Stimulated activated effector memory CD8-positive, alpha-beta T cell treated with anti-CD3 and anti-CD28 coated beads, Interleukin-12 subunit alpha, Interleukin-12 subunit beta, amount 100 ng/mL, for 72 hours (primary cell): ENCODE data around the gene ROR2.
"Not testable (repeated sequence)": the region's sequence is repeated elsewhere in the genome, so short reads cannot be mapped to it uniquely, and the experiment has no call there.

Experiments
- ATAC-seq: fragments of 150-1000 bp; cut with Tn5 transposase; 2 replicates; pipeline ENCODE4 v1.10.0; 2021
- DNase-seq, 2 donors: peaks; one replicate each; pipeline ENCODE4 v3.0.0; 2021 to 2022; ENCODE audit warnings: low spot score in 2 of 2
- H3K27ac Mint-ChIP-seq: one replicate; pipeline ENCODE4 v1.8.0; 2022; ENCODE audit warnings: mild to moderate bottlenecking, mixed read lengths
- H3K36me3 Mint-ChIP-seq: one replicate; pipeline ENCODE4 v1.8.0; 2022; ENCODE audit warnings: mild to moderate bottlenecking, mixed read lengths
- H3K4me1 Mint-ChIP-seq: one replicate; pipeline ENCODE4 v1.8.0; 2022; ENCODE audit warnings: mixed read lengths
- H3K4me3 Mint-ChIP-seq: one replicate; pipeline ENCODE4 v1.8.0; 2022; ENCODE audit warnings: mild to moderate bottlenecking, mixed read lengths
- H3K9me3 Mint-ChIP-seq: one replicate; pipeline ENCODE4 v1.8.0; 2022; ENCODE audit warnings: mixed read lengths

The ROR2 gene

DNA sequence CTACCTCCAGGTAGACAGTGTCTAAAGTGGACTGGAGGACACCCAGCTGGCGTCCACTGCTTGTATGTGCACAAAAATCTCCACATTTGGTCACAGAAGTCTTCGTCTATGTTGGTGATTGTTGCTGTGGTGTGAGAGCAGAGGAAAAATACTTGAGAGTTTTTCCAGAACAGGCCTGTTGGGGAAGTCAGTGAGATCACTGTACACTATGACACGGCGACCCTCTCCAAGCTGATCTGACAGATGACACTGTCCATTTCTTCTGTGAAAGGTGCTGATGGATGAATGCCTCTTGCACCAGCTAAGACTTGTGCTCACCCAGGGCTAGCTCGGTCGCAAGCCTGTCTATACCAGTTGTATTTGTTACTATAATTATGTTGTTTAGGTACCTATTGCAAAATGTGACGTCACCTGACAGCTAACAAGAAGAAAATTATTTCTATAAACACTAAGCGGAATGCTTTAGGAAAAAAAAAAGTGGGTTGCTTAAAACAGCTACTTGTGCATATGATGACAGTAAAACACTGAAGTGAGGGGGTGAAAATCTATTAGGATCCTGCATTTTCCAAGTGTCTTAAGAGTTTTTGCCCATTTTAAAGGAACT is 142.3 kb downstream of the ROR2 start:
- Mint-ChIP-seq H3K9me3 (no peaks in the 10 kb centered on the region), H3K27ac (no peak overlapping the region), H3K36me3 (no peaks in the 10 kb centered on the region), H3K4me1 (peaks cover 42% of the 10 kb centered on the region), H3K4me3 (no peak overlapping the region)
- DNase-seq (no peak), ATAC-seq (no peak)

- no peak overlapping the region for H3K4me3 Mint-ChIP-seq
- no peaks in the 10 kb centered on the region for H3K36me3 Mint-ChIP-seq
- ATAC-seq (no peak), DNase-seq (no peak)
- peaks cover 33% of the 10 kb centered on the region for H3K4me1 Mint-ChIP-seq
- H3K27ac Mint-ChIP-seq, result no peak overlapping the region
- no peaks in the 10 kb centered on the region for H3K9me3 Mint-ChIP-seq
Measured at GRCh38 chr9:91805031-91805430, 145.0 kb downstream of the ROR2 start.

GRCh38 chr9:91803970-91804752 is 145.9 kb downstream of the ROR2 start:
- no peak for DNase-seq

GRCh38 chr9:91803151-91803940 is 146.7 kb downstream of the ROR2 start:
- ATAC-seq (peak; percentile 77), DNase-seq (no peak)
- no peaks in the 10 kb centered on the region for H3K36me3 Mint-ChIP-seq
- no peak overlapping the region for H3K4me3 Mint-ChIP-seq
- H3K4me1 Mint-ChIP-seq, result peaks cover 44% of the 10 kb centered on the region
- H3K27ac Mint-ChIP-seq, result peak overlapping the region; percentile 22
- no peaks in the 10 kb centered on the region for H3K9me3 Mint-ChIP-seq

More at GRCh38 chr9:91803970-91804752, 145.9 kb downstream of the ROR2 start:
- no peaks in the 10 kb centered on the region for H3K36me3 Mint-ChIP-seq
- peak; percentile 80 for ATAC-seq
- no peaks in the 10 kb centered on the region for H3K9me3 Mint-ChIP-seq
- H3K4me3 Mint-ChIP-seq, result no peak overlapping the region
- H3K27ac Mint-ChIP-seq, result no peak overlapping the region
- peaks cover 38% of the 10 kb centered on the region for H3K4me1 Mint-ChIP-seq

- no peak for ATAC-seq
- Mint-ChIP-seq H3K9me3 (no peaks in the 10 kb centered on the region), H3K27ac (no peak overlapping the region), H3K4me1 (peaks cover 45% of the 10 kb centered on the region), H3K36me3 (no peaks in the 10 kb centered on the region), H3K4me3 (no peak overlapping the region)
- no peak for DNase-seq
Measured at GRCh38 chr9:91802391-91802790, 147.6 kb downstream of the ROR2 start.

- DNase-seq, result no peak
- Mint-ChIP-seq H3K4me3 (no peak overlapping the region), H3K9me3 (no peaks in the 10 kb centered on the region), H3K36me3 (no peaks in the 10 kb centered on the region), H3K27ac (no peak overlapping the region), H3K4me1 (peaks cover 45% of the 10 kb centered on the region)
- no peak for ATAC-seq
Measured at GRCh38 chr9:91800473-91801030, 149.5 kb downstream of the ROR2 start.

GRCh38 chr9:91799113-91799744 is 150.8 kb downstream of the ROR2 start:
- Mint-ChIP-seq H3K9me3 (no peaks in the 10 kb centered on the region), H3K4me3 (peak overlapping the region; percentile 61), H3K36me3 (no peaks in the 10 kb centered on the region), H3K27ac (peak overlapping the region; percentile 94), H3K4me1 (peaks cover 38% of the 10 kb centered on the region)
- DNase-seq (no peak), ATAC-seq (no peak)

DNA sequence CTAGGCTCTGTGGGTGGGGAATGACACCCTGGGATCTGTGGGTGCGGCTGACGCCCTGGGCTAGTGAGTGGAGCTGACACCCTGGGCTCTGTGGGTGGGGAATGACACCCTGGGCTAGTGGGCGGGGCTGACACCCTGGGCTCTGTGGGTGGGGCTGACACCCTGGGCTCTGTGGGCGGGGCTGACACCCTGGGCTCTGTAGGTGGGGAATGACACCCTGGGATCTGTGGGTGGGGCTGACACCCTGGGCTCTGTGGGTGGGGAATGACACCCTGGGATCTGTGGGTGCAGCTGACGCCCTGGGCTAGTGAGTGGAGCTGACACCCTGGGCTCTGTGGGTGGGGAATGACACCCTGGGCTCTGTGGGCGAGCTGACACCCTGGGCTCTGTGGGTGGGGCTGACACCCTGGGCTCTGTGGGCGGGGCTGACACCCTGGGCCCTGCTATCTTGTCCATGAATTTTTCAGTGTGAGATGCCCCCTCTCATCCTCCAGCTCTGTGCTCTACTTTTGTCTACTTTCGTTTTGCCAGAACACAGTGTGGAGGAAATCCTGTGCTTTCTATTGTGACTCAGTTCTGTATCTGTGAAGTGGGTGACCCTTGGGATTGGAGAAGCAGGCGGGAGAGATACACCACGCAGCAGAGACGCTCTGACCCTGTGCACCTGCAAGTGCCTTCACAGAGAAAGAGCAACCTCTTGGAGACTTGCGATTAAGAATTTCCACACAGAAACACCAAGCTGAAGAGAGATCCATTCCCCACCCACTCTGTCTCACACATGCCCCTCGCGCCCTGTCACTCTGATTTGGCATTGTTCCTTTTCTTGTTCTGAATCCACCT is 151.5 kb downstream of the ROR2 start:
- peak overlapping the region; percentile 94 for H3K27ac Mint-ChIP-seq
- H3K36me3 Mint-ChIP-seq, H3K9me3 Mint-ChIP-seq: not testable (repeated sequence)
- DNase-seq, result peak; percentile 38 to 73
- H3K4me1 Mint-ChIP-seq, result peaks cover 30% of the 10 kb centered on the region
- H3K4me3 Mint-ChIP-seq, result peak overlapping the region; percentile 61
- ATAC-seq, result peak; percentile 78

GRCh38 chr9:91797517-91797916 is 152.5 kb downstream of the ROR2 start:
- not testable (repeated sequence) for H3K27ac Mint-ChIP-seq, ATAC-seq, DNase-seq, H3K4me3 Mint-ChIP-seq, H3K36me3 Mint-ChIP-seq, H3K9me3 Mint-ChIP-seq
- peaks cover 21% of the 10 kb centered on the region for H3K4me1 Mint-ChIP-seq

DNA sequence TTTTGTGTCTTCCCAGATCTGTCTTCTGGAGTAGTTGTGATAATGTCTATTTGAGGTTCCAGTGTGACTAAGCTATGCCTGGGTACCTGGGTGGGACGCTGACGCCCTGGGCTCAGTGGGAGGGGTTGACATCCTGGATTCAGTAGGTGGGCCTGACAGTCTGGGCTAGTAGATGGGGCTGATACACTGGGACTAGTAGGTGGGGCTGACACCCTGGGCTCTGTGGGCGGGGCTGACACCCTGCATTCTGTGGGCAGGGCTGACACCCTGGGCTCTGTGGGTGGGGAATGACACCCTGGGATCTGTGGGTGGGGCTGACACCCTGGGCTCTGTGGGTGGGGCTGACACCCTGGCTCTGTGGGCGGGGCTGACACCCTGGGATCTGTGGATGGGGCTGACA is 153.5 kb downstream of the ROR2 start:
- peaks cover 17% of the 10 kb centered on the region for H3K4me1 Mint-ChIP-seq
- not testable (repeated sequence) for H3K27ac Mint-ChIP-seq, DNase-seq, H3K36me3 Mint-ChIP-seq, H3K9me3 Mint-ChIP-seq, H3K4me3 Mint-ChIP-seq
- ATAC-seq, result peak; percentile 77

- DNase-seq (no peak), ATAC-seq (no peak)
- H3K4me1 Mint-ChIP-seq, result peaks cover 17% of the 10 kb centered on the region
- no peaks in the 10 kb centered on the region for H3K9me3 Mint-ChIP-seq
- no peak overlapping the region for H3K27ac Mint-ChIP-seq
- H3K36me3 Mint-ChIP-seq, result no peaks in the 10 kb centered on the region
- no peak overlapping the region for H3K4me3 Mint-ChIP-seq
Measured at GRCh38 chr9:91795598-91796241, 154.3 kb downstream of the ROR2 start.

GRCh38 chr9:91793371-91793770 is 156.7 kb downstream of the ROR2 start:
- not testable (repeated sequence) for H3K4me1 Mint-ChIP-seq, H3K9me3 Mint-ChIP-seq, H3K4me3 Mint-ChIP-seq, H3K36me3 Mint-ChIP-seq, DNase-seq, H3K27ac Mint-ChIP-seq, ATAC-seq

DNA sequence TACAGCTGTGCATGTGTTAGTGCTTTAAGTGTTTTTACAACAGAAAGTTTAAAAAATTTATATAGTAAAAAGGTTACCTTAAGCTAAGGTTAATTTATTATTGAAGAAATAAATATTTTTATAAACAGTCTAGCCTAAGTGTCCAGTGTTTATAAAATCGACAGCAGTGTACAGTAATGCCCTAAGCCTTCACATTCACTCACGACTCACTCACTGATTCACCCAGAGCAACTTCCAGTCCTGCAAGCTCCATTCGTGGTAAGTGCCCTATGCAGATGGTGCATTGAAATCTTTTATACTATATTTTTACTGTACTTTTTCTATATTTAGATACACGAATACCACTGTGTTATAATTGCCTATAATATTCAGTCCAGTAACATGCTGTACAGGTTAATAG is 159.1 kb downstream of the ROR2 start:
- no peak for DNase-seq

GRCh38 chr9:91789941-91790340 is 160.1 kb downstream of the ROR2 start:
- Mint-ChIP-seq H3K27ac (no peak overlapping the region), H3K4me1 (no peaks in the 10 kb centered on the region), H3K36me3 (no peaks in the 10 kb centered on the region), H3K9me3 (peaks cover 5% of the 10 kb centered on the region), H3K4me3 (no peak overlapping the region)
- ATAC-seq (peak; percentile 79), DNase-seq (no peak)

More for the DNA sequence above, 159.1 kb downstream of the ROR2 start:
- Mint-ChIP-seq H3K4me1 (no peaks in the 10 kb centered on the region), H3K4me3 (no peak overlapping the region), H3K36me3 (no peaks in the 10 kb centered on the region), H3K9me3 (peaks cover 5% of the 10 kb centered on the region), H3K27ac (no peak overlapping the region)
- ATAC-seq, result no peak
